Esophagus squamous epithelium (tissue), 4 donors: ENCODE measurements around the gene TUBA3E.
"Not testable (repeated sequence)": the region's sequence is repeated elsewhere in the genome, so short reads cannot be mapped to it uniquely, and the experiment has no call there.

Experiments used
- POLR2A ChIP-seq, 4 donors: fragments of 450-650 bp; IDR thresholded peaks; one replicate each; pipeline ENCODE4 v1.6.1; 2017; ENCODE audit warnings: antibody characterized with exemption in 4 of 4, mild to moderate bottlenecking in 4 of 4, moderate library complexity in 3 of 4
- TF ChIP-seq, protein P1 (sequence below), 6 experiments: fragments of 450-650 bp in 4 of 6; fragments of 200-600 bp in 2 of 6; sonication (generic) in 2 of 6; IDR thresholded peaks; one replicate each; pipeline ENCODE4 v1.5.1; 2016 to 2019; ENCODE audit warnings: antibody characterized with exemption in 6 of 6, mild to moderate bottlenecking in 4 of 6, moderate library complexity in 4 of 6

DNA sequence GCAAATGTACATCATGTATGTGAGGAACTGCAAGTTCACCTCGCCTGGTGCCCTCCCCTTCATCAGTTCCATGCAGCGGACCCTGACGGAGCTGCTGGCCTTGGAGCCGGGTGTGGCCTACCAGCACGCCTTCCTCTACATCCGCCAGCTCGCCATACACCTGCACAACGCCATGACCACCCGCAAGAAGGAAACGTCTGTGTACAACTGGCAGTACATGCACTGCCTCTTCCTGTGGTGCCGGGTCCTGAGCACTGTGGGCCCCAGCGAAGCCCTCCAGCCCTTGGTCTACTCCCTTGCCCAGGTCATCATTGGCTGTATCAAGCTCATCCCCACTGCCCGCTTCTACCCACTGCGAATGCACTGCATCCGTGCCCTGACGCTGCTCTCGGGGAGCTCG lies 32.1 kb upstream of the TUBA3E start:
- TF ChIP-seq, protein P1, sequence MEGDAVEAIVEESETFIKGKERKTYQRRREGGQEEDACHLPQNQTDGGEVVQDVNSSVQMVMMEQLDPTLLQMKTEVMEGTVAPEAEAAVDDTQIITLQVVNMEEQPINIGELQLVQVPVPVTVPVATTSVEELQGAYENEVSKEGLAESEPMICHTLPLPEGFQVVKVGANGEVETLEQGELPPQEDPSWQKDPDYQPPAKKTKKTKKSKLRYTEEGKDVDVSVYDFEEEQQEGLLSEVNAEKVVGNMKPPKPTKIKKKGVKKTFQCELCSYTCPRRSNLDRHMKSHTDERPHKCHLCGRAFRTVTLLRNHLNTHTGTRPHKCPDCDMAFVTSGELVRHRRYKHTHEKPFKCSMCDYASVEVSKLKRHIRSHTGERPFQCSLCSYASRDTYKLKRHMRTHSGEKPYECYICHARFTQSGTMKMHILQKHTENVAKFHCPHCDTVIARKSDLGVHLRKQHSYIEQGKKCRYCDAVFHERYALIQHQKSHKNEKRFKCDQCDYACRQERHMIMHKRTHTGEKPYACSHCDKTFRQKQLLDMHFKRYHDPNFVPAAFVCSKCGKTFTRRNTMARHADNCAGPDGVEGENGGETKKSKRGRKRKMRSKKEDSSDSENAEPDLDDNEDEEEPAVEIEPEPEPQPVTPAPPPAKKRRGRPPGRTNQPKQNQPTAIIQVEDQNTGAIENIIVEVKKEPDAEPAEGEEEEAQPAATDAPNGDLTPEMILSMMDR (IDR thresholded peaks at IDR 0.05) = not testable (repeated sequence)
- TF ChIP-seq POLR2A (IDR thresholded peaks at IDR 0.05) = not testable (repeated sequence)
